Cardiac muscle cell (in vitro differentiated cells and primary cell): ENCODE data around the gene MACROD1. TPM values are rescaled to one million over a fixed set of nuclear protein-coding genes. Genes with fewer than 3 reads are reported as not detected.

ENCODE experiments used
- DNase-seq, 2 donors: peaks; one replicate each; pipeline versions ENCODE4 v3.0.0 to v3.0.0-alpha.2; 2010 to 2017; ENCODE audit warnings: low read depth in 1 of 2, low spot score in 1 of 2
- H3K27ac ChIP-seq: fragments of 200-600 bp; sonication (generic); 2 replicates; pipeline ENCODE4 v1.5.1; 2016
- H3K27me3 ChIP-seq: fragments of 200-600 bp; sonication (generic); 2 replicates; pipeline ENCODE4 v1.6.0; 2016; ENCODE audit warnings: control low read depth
- H3K36me3 ChIP-seq: fragments of 200-600 bp; sonication (generic); 2 replicates; pipeline ENCODE4 v1.5.1; 2016; ENCODE audit warnings: control low read depth
- H3K4me1 ChIP-seq: fragments of 200-600 bp; sonication (generic); 2 replicates; pipeline ENCODE4 v1.8.1; 2017; ENCODE audit warnings: low read depth, mild to moderate bottlenecking, mixed run types
- H3K4me3 ChIP-seq: fragments of 200-600 bp; sonication (generic); 2 replicates; pipeline ENCODE4 v1.5.1; 2016; ENCODE audit warnings: mild to moderate bottlenecking
- H3K9me3 ChIP-seq: fragments of 200-600 bp; sonication (generic); 2 replicates; pipeline ENCODE4 v1.5.1; 2017; ENCODE audit warnings: low read depth, mild to moderate bottlenecking, control low read depth
- polyA plus RNA-seq: library from polyadenylated mRNA; unstranded; fragments of >200 nt; fragmentation: Nextera tagmentation; extraction: Ambion mirVana; gene quantifications from 2 replicates; pipeline ENCODE4 v1.2.1, GENCODE V29; 2016
- total RNA-seq: library from RNA; depleted of rRNA; stranded (reverse); fragments of >200 nt; gene quantifications from 2 replicates; pipeline ENCODE4 v1.2.3, GENCODE V29; 2016
- TF ChIP-seq, protein P1 (sequence below): IDR thresholded peaks from 2 replicates; pipeline ENCODE4 v1.5.1; 2012; ENCODE audit warnings: low read depth, mild to moderate bottlenecking, low read length

MACROD1 gene
- total and polyA plus RNA-seq, 2 experiments from 2014 or later = 134 to 156 TPM

DNA sequence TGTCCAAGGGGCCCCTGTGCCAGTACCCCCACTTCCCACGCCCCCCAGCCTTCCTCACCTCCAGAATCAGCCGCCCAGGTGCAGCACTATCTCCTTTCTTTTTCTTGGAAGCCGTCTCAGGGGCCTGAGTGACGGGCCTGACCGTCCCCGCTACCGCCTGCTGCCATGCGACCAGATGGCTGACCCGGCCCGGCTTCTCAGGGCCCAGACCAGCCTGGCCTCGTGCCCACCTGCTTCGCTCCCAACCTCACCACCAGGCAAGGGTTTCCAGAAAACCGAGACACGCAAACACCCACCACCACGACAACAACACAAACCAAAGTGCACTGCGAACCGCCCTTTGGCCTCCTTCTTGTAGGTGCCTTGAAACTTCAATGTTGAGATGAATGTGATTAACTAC is 39.1 kb downstream of the MACROD1 start:
- DNase-seq = no peak
- Histone ChIP-seq H3K27ac (no peak overlapping the region), H3K4me3 (no peak overlapping the region), H3K36me3 (no peaks in the 10 kb centered on the region), H3K4me1 (peaks cover 35% of the 10 kb centered on the region), H3K27me3 (no peaks in the 10 kb centered on the region), H3K9me3 (no peaks in the 10 kb centered on the region)
- TF ChIP-seq, protein P1, sequence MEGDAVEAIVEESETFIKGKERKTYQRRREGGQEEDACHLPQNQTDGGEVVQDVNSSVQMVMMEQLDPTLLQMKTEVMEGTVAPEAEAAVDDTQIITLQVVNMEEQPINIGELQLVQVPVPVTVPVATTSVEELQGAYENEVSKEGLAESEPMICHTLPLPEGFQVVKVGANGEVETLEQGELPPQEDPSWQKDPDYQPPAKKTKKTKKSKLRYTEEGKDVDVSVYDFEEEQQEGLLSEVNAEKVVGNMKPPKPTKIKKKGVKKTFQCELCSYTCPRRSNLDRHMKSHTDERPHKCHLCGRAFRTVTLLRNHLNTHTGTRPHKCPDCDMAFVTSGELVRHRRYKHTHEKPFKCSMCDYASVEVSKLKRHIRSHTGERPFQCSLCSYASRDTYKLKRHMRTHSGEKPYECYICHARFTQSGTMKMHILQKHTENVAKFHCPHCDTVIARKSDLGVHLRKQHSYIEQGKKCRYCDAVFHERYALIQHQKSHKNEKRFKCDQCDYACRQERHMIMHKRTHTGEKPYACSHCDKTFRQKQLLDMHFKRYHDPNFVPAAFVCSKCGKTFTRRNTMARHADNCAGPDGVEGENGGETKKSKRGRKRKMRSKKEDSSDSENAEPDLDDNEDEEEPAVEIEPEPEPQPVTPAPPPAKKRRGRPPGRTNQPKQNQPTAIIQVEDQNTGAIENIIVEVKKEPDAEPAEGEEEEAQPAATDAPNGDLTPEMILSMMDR = no peak

DNA sequence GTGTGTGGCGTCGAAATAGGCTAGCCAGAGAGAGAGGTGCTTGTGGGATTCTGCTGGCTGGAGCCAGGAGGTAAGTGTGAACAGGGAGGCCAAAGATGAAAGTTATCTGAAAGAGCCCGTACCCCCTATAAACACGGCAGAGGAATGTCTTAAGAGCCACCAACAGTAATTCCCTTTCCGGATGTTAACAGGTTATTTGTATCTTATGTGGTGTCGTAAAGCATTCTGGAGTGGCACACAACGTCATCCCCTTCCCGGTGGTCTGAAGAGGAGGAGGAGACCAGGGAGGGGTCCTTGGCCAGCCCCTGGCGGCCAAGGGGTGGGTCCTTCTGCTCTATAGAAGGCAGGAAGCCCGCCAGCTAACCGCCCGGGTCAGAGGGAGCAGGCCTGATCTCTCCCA is 39.5 kb downstream of the MACROD1 start:
- no peak for DNase-seq
- Histone ChIP-seq H3K4me1 (peaks cover 35% of the 10 kb centered on the region), H3K36me3 (no peaks in the 10 kb centered on the region), H3K9me3 (no peaks in the 10 kb centered on the region), H3K4me3 (no peak overlapping the region), H3K27me3 (no peaks in the 10 kb centered on the region), H3K27ac (no peak overlapping the region)
- TF ChIP-seq, protein P1 = no peak

GRCh38 chr11:64125676-64126075 is 40.2 kb downstream of the MACROD1 start:
- Histone ChIP-seq H3K4me1 (peaks cover 36% of the 10 kb centered on the region), H3K27me3 (no peaks in the 10 kb centered on the region), H3K27ac (no peak overlapping the region), H3K9me3 (no peaks in the 10 kb centered on the region), H3K36me3 (no peaks in the 10 kb centered on the region), H3K4me3 (no peak overlapping the region)
- TF ChIP-seq, protein P1 = no peak
- no peak for DNase-seq

GRCh38 chr11:64124147-64124546 is 41.8 kb downstream of the MACROD1 start:
- Histone ChIP-seq H3K4me3 (no peak overlapping the region), H3K9me3 (no peaks in the 10 kb centered on the region), H3K36me3 (no peaks in the 10 kb centered on the region), H3K4me1 (peaks cover 36% of the 10 kb centered on the region), H3K27ac (no peak overlapping the region), H3K27me3 (no peaks in the 10 kb centered on the region)
- DNase-seq = no peak
- TF ChIP-seq, protein P1 = no peak

DNA sequence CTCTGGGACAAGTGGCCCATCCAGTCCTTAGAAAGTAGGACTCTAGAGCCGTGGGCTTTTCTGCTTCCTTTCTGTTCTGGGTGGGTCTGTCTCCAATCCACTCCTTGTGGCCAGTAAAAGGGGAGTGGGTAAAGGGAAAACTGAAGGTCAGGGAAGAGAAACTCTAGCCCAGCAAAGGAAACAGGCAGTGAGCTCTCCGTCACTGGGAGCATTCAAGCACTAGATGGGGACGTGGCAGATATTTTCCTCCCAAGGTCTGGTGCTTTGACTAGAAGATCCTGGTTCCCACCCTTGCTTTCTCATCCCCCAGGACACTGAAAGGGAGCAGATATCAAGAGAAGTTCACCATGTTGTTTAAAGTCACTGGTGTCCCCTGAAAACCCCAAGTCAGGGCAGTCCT is 42.2 kb downstream of the MACROD1 start:
- H3K4me1 ChIP-seq = peaks cover 40% of the 10 kb centered on the region
- no peaks in the 10 kb centered on the region for H3K36me3 ChIP-seq
- TF ChIP-seq, protein P1 = no peak
- no peak overlapping the region for H3K4me3 ChIP-seq
- no peak overlapping the region for H3K27ac ChIP-seq
- H3K27me3 ChIP-seq = no peaks in the 10 kb centered on the region
- no peaks in the 10 kb centered on the region for H3K9me3 ChIP-seq
- no peak for DNase-seq
